ENCODE measurements around the gene FHIT. TPM values are rescaled to one million over a fixed set of nuclear protein-coding genes. Genes with fewer than 3 reads are reported as not detected.

FHIT gene
- total and polyA plus RNA-seq, 2 of the 4 experiments (the other 2 are of a cell fraction): 0.07 TPM; not detected in 1

- H3K56ac ChIP-seq (ENCODE audit: extremely low read depth, insufficient read depth, low read length): no peak overlapping the region
- in situ Hi-C loops (cut with MboI; ENCODE audit: low sequenced_read_pairs): no loop called here
- ChIA-PET CTCF (no interaction called here), POLR2A (ENCODE audit: unreplicated experiment) (no interaction called here)
- no peak overlapping the region for H3K4me2 ChIP-seq (ENCODE audit: low read depth, low read length)
- H2BK5ac ChIP-seq (ENCODE audit: low read depth, low read length, poor library complexity, severe bottlenecking): no peak overlapping the region
- H3K27ac ChIP-seq (ENCODE audit: insufficient read depth, low read length): no peak overlapping the region
- no peak overlapping the region for H3K4me3 ChIP-seq (ENCODE audit: insufficient read depth, low read depth, low read length)
- H4K91ac ChIP-seq (ENCODE audit: insufficient read depth, low read depth, low read length): no peak overlapping the region
- DNase-seq (no peak), ATAC-seq (ENCODE audit: low read depth) (no peak)
- H3K23ac ChIP-seq (ENCODE audit: low read depth, low read length): no peak overlapping the region
- H3K18ac ChIP-seq (ENCODE audit: low read depth, low read length): no peak overlapping the region
- H3K9ac ChIP-seq (ENCODE audit: low read depth, low read length): no peak overlapping the region
- no peaks in the 10 kb centered on the region for H3K79me1 ChIP-seq (ENCODE audit: low read depth in 1 of 2, low read length in 2 of 2)
- no peak overlapping the region for H3K14ac ChIP-seq (replicated peaks; ENCODE audit: low read depth, low read length)
- dilution Hi-C loops (cut with HindIII; ENCODE audit: low sequenced_read_pairs, unreplicated experiment): no loop called here
- 100% methylated on average over 2 of the region's 9 CpGs; no CpG with 5 or more reads in 1 of the 2 experiments for WGBS, 2 experiments (ENCODE audit: extremely low coverage in 2 of 2, insufficient read length in 1 of 2)
- no peak overlapping the region for H3K4ac ChIP-seq (ENCODE audit: low read depth, low read length)
- TF ChIP-seq SMC3 (IDR thresholded peaks at IDR 0.05; ENCODE audit: low read depth, low read length) (no peak), RAD21 (IDR thresholded peaks at IDR 0.05; ENCODE audit: low read length) (no peak), CHD1 (IDR thresholded peaks at IDR 0.05; ENCODE audit: low read depth, low read length) (no peak), CEBPB (IDR thresholded peaks at IDR 0.05; ENCODE audit: low read depth, low read length) (no peak), RFX5 (IDR thresholded peaks at IDR 0.05; ENCODE audit: low read depth, low read length) (no peak), MAZ (IDR thresholded peaks at IDR 0.05; ENCODE audit: borderline replicate concordance, low read depth, low read length) (no peak), USF2 (IDR thresholded peaks at IDR 0.05; ENCODE audit: low read depth, low read length) (no peak)
- no peak overlapping the region for H2BK15ac ChIP-seq (ENCODE audit: low read depth, low read length)
- no TSS peak for BruUV-seq (replicated peaks)
- H2BK120ac ChIP-seq (ENCODE audit: low read depth, low read length): no peak overlapping the region
- H4K20me1 ChIP-seq (ENCODE audit: insufficient read depth, low read length): no peaks in the 10 kb centered on the region
- H2AK9ac ChIP-seq (replicated peaks; ENCODE audit: low read depth, low read length, poor library complexity): no peak overlapping the region
- intact Hi-C loops (cut with micrococcal nuclease): no loop called here
- no peak overlapping the region for H4K8ac ChIP-seq (ENCODE audit: low read depth in 2 of 2, low read length in 2 of 2)
- no peak overlapping the region for H2BK20ac ChIP-seq (ENCODE audit: low read depth, low read length)
- H3K9me1 ChIP-seq (ENCODE audit: insufficient read depth, low read length): no peaks in the 10 kb centered on the region
- no peaks in the 10 kb centered on the region; the same call in 1 of the 2 replicates for H3K4me1 ChIP-seq (ENCODE audit: control insufficient read depth, insufficient read depth, low read length)
- no peak overlapping the region for H2AFZ ChIP-seq (replicated peaks; ENCODE audit: low read length, poor library complexity)
- no peaks in the 10 kb centered on the region for H3K27me3 ChIP-seq (ENCODE audit: control insufficient read depth, insufficient read depth, low read length)
- H3K36me3 ChIP-seq (ENCODE audit: control insufficient read depth, insufficient read depth, low read length): no peaks in the 10 kb centered on the region
- no peaks in the 10 kb centered on the region for H3K9me3 ChIP-seq (ENCODE audit: control insufficient read depth, insufficient read depth, low read length)
- no peak overlapping the region for H4K5ac ChIP-seq (ENCODE audit: low read depth, low read length)
- no peak overlapping the region for H2AK5ac ChIP-seq (ENCODE audit: low read depth, low read length)
Measured at GRCh38 chr3:60047426-60048200, 1203.6 kb downstream of the FHIT start.
